AG09319 (cell line): ENCODE measurements around the gene OST4.

Experiments
- DNase-seq: peaks from one replicate; pipeline ENCODE4 v3.0.0-alpha.2; 2010; ENCODE audit warnings: low read depth; ENCODE audit errors: extremely low read depth
- CTCF ChIP-seq: IDR thresholded peaks from 2 replicates; pipeline ENCODE4 v1.5.1; 2011; ENCODE audit warnings: low read depth, mild to moderate bottlenecking, inconsistent platforms, low read length, moderate library complexity

Gene OST4

GRCh38 chr2:27085062-27085672, 13.7 kb upstream of the OST4 start:
- DNase-seq, result no peak
- TF ChIP-seq CTCF, result no peak

- DNase-seq, result no peak
- no peak for TF ChIP-seq CTCF
These were observed 13.0 kb upstream of the OST4 start for GRCh38 chr2:27084297-27085061.

- no peak for DNase-seq
- TF ChIP-seq CTCF, result no peak
These were observed 12.2 kb upstream of the OST4 start for GRCh38 chr2:27083410-27084296.

GRCh38 chr2:27082773-27083409, 11.4 kb upstream of the OST4 start:
- DNase-seq, result no peak
- TF ChIP-seq CTCF, result no peak

GRCh38 chr2:27081984-27082772, 10.7 kb upstream of the OST4 start:
- TF ChIP-seq CTCF, result no peak
- DNase-seq, result no peak

GRCh38 chr2:27080603-27080936, 9.1 kb upstream of the OST4 start:
- no peak for TF ChIP-seq CTCF
- DNase-seq, result no peak
